GM19324 (cell line): ENCODE results near the gene C5AR1.
"Not testable (repeated sequence)": the region's sequence is repeated elsewhere in the genome, so short reads cannot be mapped to it uniquely, and the experiment has no call there.

Experiments used
- ATAC-seq: cut with Tn5 transposase; IDR thresholded peaks from one replicate; pipeline ENCODE4 v1.9.1; 2021; ENCODE audit warnings: mild to moderate bottlenecking, moderate library complexity; ENCODE audit not compliant: unreplicated experiment, low FRiP score

The C5AR1 gene

GRCh38 chr19:47358936-47359335 lies 49.3 kb downstream of the C5AR1 start:
- no peak for ATAC-seq

- no peak for ATAC-seq
Measured at GRCh38 chr19:47362321-47362720, 52.7 kb downstream of the C5AR1 start.

- ATAC-seq = no peak
Measured at GRCh38 chr19:47363758-47364531, 54.3 kb downstream of the C5AR1 start.

GRCh38 chr19:47365455-47365854 lies 55.8 kb downstream of the C5AR1 start:
- ATAC-seq = not testable (repeated sequence)

GRCh38 chr19:47370045-47370611 lies 60.5 kb downstream of the C5AR1 start:
- ATAC-seq = no peak

GRCh38 chr19:47371261-47371660 lies 61.6 kb downstream of the C5AR1 start:
- ATAC-seq = no peak
